H1 (cell line): Measurements from ENCODE around the gene CDK5RAP3. TPM values are rescaled to one million over a fixed set of nuclear protein-coding genes. Genes with fewer than 3 reads are reported as not detected.

Experiments
- CTCF ChIA-PET: fragments of 300-600 bp; sonication (Branson Sonifier 250); formaldehyde crosslinking; loops from one replicate; lab custom pipeline; 2021; ENCODE audit not compliant: partially characterized antibody; lab: Charles Lee
- POLR2A ChIA-PET: fragments of 300-600 bp; sonication (Branson Sonifier 250); formaldehyde crosslinking; loops from one replicate; lab custom pipeline; 2021; ENCODE audit warnings: inconsistent platforms; ENCODE audit not compliant: partially characterized antibody; lab: Charles Lee
- DNase-seq, 2 experiments: peaks; one replicate each; pipeline versions ENCODE4 v3.0.0 to v3.0.0-alpha.2; 2010 to 2022; ENCODE audit warnings: low spot score in 2 of 2, low read depth in 1 of 2, mixed read lengths in 1 of 2
- FAIRE-seq: peaks from 2 replicates; lab custom pipeline; 2011; peaks lifted over from hg19 to GRCh38; lab: Jason Lieb, UNC
- H2AFZ ChIP-seq: 2 replicates; pipeline ENCODE4 v1.8.1; 2012; ENCODE audit warnings: low read length, inconsistent platforms
- H2AK5ac ChIP-seq: 2 replicates; pipeline ENCODE4 v1.6.1; 2013; ENCODE audit warnings: low read depth, low read length
- H2BK120ac ChIP-seq: replicated peaks from 2 replicates; pipeline ENCODE3; 2013; ENCODE audit warnings: low read depth, low read length, inconsistent platforms
- H2BK12ac ChIP-seq: 2 replicates; pipeline ENCODE4 v1.6.1; 2013; ENCODE audit warnings: low read depth, low read length
- H2BK15ac ChIP-seq: 2 replicates; pipeline ENCODE4 v1.6.1; 2013; ENCODE audit warnings: low read length
- H2BK20ac ChIP-seq: 2 replicates; pipeline ENCODE4 v1.6.1; 2013; ENCODE audit warnings: low read length
- H2BK5ac ChIP-seq: 2 replicates; pipeline ENCODE4 v1.6.1; 2013; ENCODE audit warnings: low read depth, low read length
- H3K14ac ChIP-seq: 2 replicates; pipeline ENCODE4 v1.6.1; 2013; ENCODE audit warnings: inconsistent platforms; ENCODE audit not compliant: insufficient read length
- H3K18ac ChIP-seq: 2 replicates; pipeline ENCODE4 v1.6.1; 2013; ENCODE audit warnings: low read length; ENCODE audit errors: extremely low read depth
- H3K23ac ChIP-seq: 2 replicates; pipeline ENCODE4 v1.6.1; 2013; ENCODE audit warnings: inconsistent platforms; ENCODE audit not compliant: insufficient read length
- H3K23me2 ChIP-seq: 2 replicates; pipeline ENCODE4 v1.6.1; 2013; ENCODE audit warnings: low read depth, low read length
- H3K27ac ChIP-seq: 2 replicates; pipeline ENCODE4 v1.6.1; 2011; ENCODE audit warnings: low read depth, low read length, inconsistent platforms
- H3K27me3 ChIP-seq, 4 experiments: replicated peaks in 1 of 4; 1 replicate in 1 of 4; 2 replicates in 3 of 4; pipeline versions ENCODE4 v1.6.1 to v1.8.1; 2011 to 2013; ENCODE audit warnings: low read length in 3 of 4, mild to moderate bottlenecking in 3 of 4, inconsistent platforms in 2 of 4, mixed read lengths in 2 of 4, moderate library complexity in 1 of 4; ENCODE audit not compliant: control insufficient read depth in 3 of 4, insufficient read depth in 3 of 4; ENCODE audit errors: extremely low read depth in 1 of 4
- H3K36me3 ChIP-seq, 4 experiments: 2 replicates each; pipeline versions ENCODE4 v1.6.1 to v1.8.1; 2011 to 2013; ENCODE audit warnings: mild to moderate bottlenecking in 4 of 4, low read length in 3 of 4, moderate library complexity in 2 of 4, control low read depth in 1 of 4, inconsistent platforms in 1 of 4; ENCODE audit not compliant: insufficient read depth in 4 of 4, control insufficient read depth in 2 of 4
- H3K4ac ChIP-seq: replicated peaks from 2 replicates; pipeline ENCODE3; 2013; ENCODE audit warnings: low read length, low read depth, mixed read lengths, inconsistent platforms; ENCODE audit not compliant: insufficient read length
- H3K4me1 ChIP-seq, 4 experiments: replicated peaks in 1 of 4; 1 replicate in 1 of 4; 2 replicates in 3 of 4; pipeline versions ENCODE4 v1.6.1 to v1.8.1; 2011 to 2013; ENCODE audit warnings: low read length in 3 of 4, inconsistent platforms in 2 of 4, mixed read lengths in 1 of 4; ENCODE audit not compliant: insufficient read depth in 4 of 4, control insufficient read depth in 3 of 4
- H3K4me2 ChIP-seq, 2 experiments: 2 replicates each; pipeline versions ENCODE4 v1.6.1 to v1.8.1; 2011 to 2013; ENCODE audit warnings: low read depth in 2 of 2, low read length in 2 of 2, control low read depth in 1 of 2, inconsistent platforms in 1 of 2, mild to moderate bottlenecking in 1 of 2; ENCODE audit not compliant: insufficient read depth in 1 of 2
- H3K4me3 ChIP-seq, 4 experiments: fragments of 200-600, 300-600 bp in 1 of 4; sonication (generic), shearing (Covaris generic), sonication (Bioruptor Twin) in 1 of 4; 2 replicates each; pipeline versions ENCODE4 v1.5.1 to v1.8.1; 2011 to 2016; ENCODE audit warnings: low read length in 4 of 4, low read depth in 3 of 4, control low read depth in 2 of 4, inconsistent platforms in 2 of 4, mild to moderate bottlenecking in 2 of 4, mixed read lengths in 1 of 4, moderate library complexity in 1 of 4; ENCODE audit not compliant: insufficient read depth in 2 of 4; ENCODE audit errors: extremely low read depth in 1 of 4
- H3K56ac ChIP-seq: replicated peaks from 2 replicates; pipeline ENCODE3; 2013; ENCODE audit warnings: low read depth, mild to moderate bottlenecking, mixed read lengths, low read length, inconsistent platforms; ENCODE audit not compliant: insufficient read length
- H3K79me1 ChIP-seq: 2 replicates; pipeline ENCODE4 v1.6.1; 2013; ENCODE audit warnings: low read depth, low read length, control low read depth
- H3K79me2 ChIP-seq, 2 experiments: 2 replicates each; pipeline versions ENCODE4 v1.6.1 to v1.8.1; 2012 to 2013; ENCODE audit warnings: low read length in 2 of 2, mild to moderate bottlenecking in 2 of 2, inconsistent platforms in 1 of 2; ENCODE audit not compliant: insufficient read depth in 2 of 2, control insufficient read depth in 1 of 2
- H3K9ac ChIP-seq, 4 experiments: replicated peaks in 1 of 4; 1 replicate in 1 of 4; 2 replicates in 3 of 4; pipeline versions ENCODE4 v1.6.1 to v1.8.1; 2011 to 2013; ENCODE audit warnings: low read depth in 3 of 4, low read length in 3 of 4, control low read depth in 2 of 4, mild to moderate bottlenecking in 2 of 4, moderate library complexity in 2 of 4, inconsistent platforms in 1 of 4; ENCODE audit errors: extremely low read depth in 1 of 4
- H3K9me3 ChIP-seq, 2 experiments: 2 replicates each; pipeline versions ENCODE4 v1.6.1 to v1.8.1; 2012 to 2013; ENCODE audit warnings: mild to moderate bottlenecking in 2 of 2, moderate library complexity in 2 of 2, control low read depth in 1 of 2, inconsistent platforms in 1 of 2, low read depth in 1 of 2, low read length in 1 of 2, mixed read lengths in 1 of 2; ENCODE audit not compliant: insufficient read depth in 2 of 2
- H4K20me1 ChIP-seq, 2 experiments: replicated peaks in 1 of 2; 2 replicates each; pipeline versions ENCODE3 to v1.8.1; 2011 to 2013; ENCODE audit warnings: inconsistent platforms in 2 of 2, low read length in 2 of 2, mild to moderate bottlenecking in 1 of 2; ENCODE audit not compliant: insufficient read depth in 2 of 2, control insufficient read depth in 1 of 2
- H4K5ac ChIP-seq: 2 replicates; pipeline ENCODE4 v1.6.1; 2013; ENCODE audit warnings: low read length, low read depth, mixed read lengths, inconsistent platforms; ENCODE audit not compliant: insufficient read length
- H4K8ac ChIP-seq: 2 replicates; pipeline ENCODE4 v1.8.0; 2013; ENCODE audit warnings: mild to moderate bottlenecking, moderate library complexity, low read length, inconsistent platforms; ENCODE audit not compliant: insufficient read depth; ENCODE audit errors: extremely low read depth
- H4K91ac ChIP-seq: replicated peaks from 2 replicates; pipeline ENCODE3; 2013; ENCODE audit warnings: low read length, mixed read lengths, inconsistent platforms; ENCODE audit not compliant: insufficient read length
- GTF2F1 ChIP-seq: IDR thresholded peaks from 2 replicates; pipeline ENCODE4 v1.6.1; 2012; ENCODE audit warnings: low read depth, low read length, improper control_type of control experiment, borderline replicate concordance
- JUN ChIP-seq: IDR thresholded peaks from 2 replicates; pipeline ENCODE4 v1.6.1; 2011; ENCODE audit warnings: low read depth, mild to moderate bottlenecking, improper control_type of control experiment, low read length
- KDM4A ChIP-seq: IDR thresholded peaks from one replicate; pipeline ENCODE4 v1.7.1; 2012; ENCODE audit warnings: low read depth, mild to moderate bottlenecking, moderate library complexity, low read length, inconsistent platforms; ENCODE audit not compliant: severe bottlenecking
- WGBS, 2 experiments: shearing (Covaris generic) in 1 of 2; methylation state at CpG; one replicate each; pipeline versions ENCODE4 v1.1.6 to v1.1.7; 2013 to 2015; ENCODE audit warnings: low lambda C conversion rate in 2 of 2, mixed read lengths in 2 of 2, inconsistent platforms in 1 of 2, low coverage in 1 of 2, missing lambda C conversion rate in 1 of 2; ENCODE audit not compliant: insufficient replicate concordance in 2 of 2, insufficient coverage in 1 of 2, insufficient read length in 1 of 2; ENCODE audit errors: extremely low coverage in 1 of 2, missing lambda C conversion rate in 1 of 2; 5-methylcytosine and 5-hydroxymethylcytosine counted together
- polyA plus RNA-seq, 7 experiments: library from polyadenylated mRNA; depleted of rRNA in 3 of 7; stranded (reverse) in 5 of 7; unstranded in 2 of 7; fragments of >200 nt in 5 of 7; fragments of 200-250 nt in 2 of 7; gene quantifications; 1 replicate in 5 of 7; 2 replicates in 1 of 7; 4 replicates in 1 of 7; pipeline versions ENCODE4 v1.2.1 to v1.2.3, GENCODE V29; 2011 to 2013; ENCODE audit warnings: missing spikeins in 2 of 7, mixed read lengths in 2 of 7
- total RNA-seq: library from RNA; stranded (reverse); fragmentation: NEBNext Ultra II Directional; extraction: Animal tissue kit (Norgen Biotek cat#: 25700); gene quantifications from 2 replicates; pipeline ENCODE4 v1.2.1, GENCODE V29; 2021
- TF ChIP-seq, protein P1 (sequence below): IDR thresholded peaks from 2 replicates; pipeline ENCODE4 v1.6.1; 2011; ENCODE audit warnings: low read depth, mild to moderate bottlenecking, low read length; ENCODE audit not compliant: insufficient read depth

CDK5RAP3 gene
- total and polyA plus RNA-seq, 2 of the 8 experiments (the other 6 are each of a cell fraction or from before 2014, with no cell fraction given), result 88.2 to 93.2 TPM

DNA sequence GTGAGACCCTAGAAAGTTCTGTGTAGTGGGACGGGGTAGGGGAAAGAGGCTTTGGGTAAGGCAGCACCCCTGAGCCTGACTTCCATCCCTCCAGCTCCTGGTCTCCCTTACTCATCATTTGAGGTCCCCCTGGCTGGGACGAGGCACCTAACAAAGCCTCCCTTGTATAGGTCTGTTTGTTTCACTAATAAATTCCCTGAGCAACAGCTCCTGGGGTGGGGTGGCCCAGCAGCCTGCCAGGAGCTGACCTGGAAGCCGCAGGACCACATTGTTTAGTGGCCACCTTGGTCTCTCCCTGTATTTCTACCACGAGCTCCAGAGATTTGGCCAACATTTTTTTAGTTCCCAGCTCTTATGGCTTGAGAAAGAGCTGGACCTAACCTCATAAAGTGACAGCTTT lies 20.5 kb upstream of the CDK5RAP3 start:
- H2BK5ac ChIP-seq, result no peak overlapping the region
- H4K20me1 ChIP-seq, result no peaks in the 10 kb centered on the region
- H3K27ac ChIP-seq, result no peak overlapping the region
- H4K8ac ChIP-seq, result no peak overlapping the region; the same call in 1 of the 2 replicates
- H3K18ac ChIP-seq, result no peak overlapping the region
- H2BK15ac ChIP-seq, result no peak overlapping the region
- no peaks in the 10 kb centered on the region for H3K23me2 ChIP-seq
- no peak overlapping the region for H2AFZ ChIP-seq
- no peak overlapping the region for H2AK5ac ChIP-seq
- no peak overlapping the region for H3K56ac ChIP-seq
- no peak overlapping the region for H4K5ac ChIP-seq
- H3K9ac ChIP-seq, result no peak overlapping the region
- peaks cover 0 to 11% (median 4%) of the 10 kb centered on the region in 4 experiments; a peak in 3 of 7 replicates for H3K4me1 ChIP-seq
- H4K91ac ChIP-seq, result no peak overlapping the region
- FAIRE-seq (no peak), DNase-seq (no peak)
- 76% methylated on average over 4 of the region's 4 CpGs; no CpG with 5 or more reads in 1 of the 2 experiments for WGBS, 2 experiments
- peaks cover 0 to 6% (median 0%) of the 10 kb centered on the region in 4 experiments; a peak in 1 of 7 replicates for H3K27me3 ChIP-seq
- H2BK20ac ChIP-seq, result no peak overlapping the region
- no peaks in the 10 kb centered on the region; a peak in 1 of 8 replicates for H3K36me3 ChIP-seq
- no peak overlapping the region for H3K14ac ChIP-seq
- no peak overlapping the region for H2BK12ac ChIP-seq
- H3K79me2 ChIP-seq, result no peaks in the 10 kb centered on the region
- no peak overlapping the region for H3K23ac ChIP-seq
- POLR2A ChIA-PET, result interaction anchor here (0.8 to 1.4 kb wide), 5 partner anchors 10 to 104 kb away, joined by 3 to 6 read pairs (median 3); partner anchors contain the start of gene NFE2L1
- no peak overlapping the region for H2BK120ac ChIP-seq
- no peaks in the 10 kb centered on the region for H3K9me3 ChIP-seq
- H3K4me2 ChIP-seq, result no peak overlapping the region
- TF ChIP-seq JUN, result no peak
- TF ChIP-seq, protein P1, sequence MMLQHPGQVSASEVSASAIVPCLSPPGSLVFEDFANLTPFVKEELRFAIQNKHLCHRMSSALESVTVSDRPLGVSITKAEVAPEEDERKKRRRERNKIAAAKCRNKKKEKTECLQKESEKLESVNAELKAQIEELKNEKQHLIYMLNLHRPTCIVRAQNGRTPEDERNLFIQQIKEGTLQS, result no peak
- no peak for TF ChIP-seq KDM4A
- TF ChIP-seq GTF2F1, result no peak
- H3K4me3 ChIP-seq, result no peak overlapping the region
- no peak overlapping the region for H3K4ac ChIP-seq
- CTCF ChIA-PET, result interaction anchor here (0.7 to 40.5 kb wide), 20 partner anchors 2 to 385 kb away, joined by 3 to 1010 read pairs (median 4); partner anchors contain the start of genes CDK5RAP3, PNPO, PRR15L and SCRN2
- H3K79me1 ChIP-seq, result no peaks in the 10 kb centered on the region
